ENCODE measurements around the gene WDR70.

- TF ChIP-seq POLR2AphosphoS5 (IDR thresholded peaks at IDR 0.05; ENCODE audit: low read depth, low read length) (no peak), POLR2A (IDR thresholded peaks at IDR 0.05; ENCODE audit: low read depth, low read length) (no peak), TAF1 (IDR thresholded peaks at IDR 0.05; ENCODE audit: low read depth, low read length) (no peak)
Measured at GRCh38 chr5:37519807-37520206, 140.7 kb downstream of the WDR70 start.

Data from GM12891 (cell line).